Thyroid gland (tissue), 4 donors: Measurements from ENCODE around the gene ADGRF5.

Source experiments
- POLR2A ChIP-seq, 2 donors: fragments of 450-650 bp; IDR thresholded peaks; one replicate each; pipeline ENCODE4 v1.6.1; 2017; ENCODE audit warnings: antibody characterized with exemption in 2 of 2, mild to moderate bottlenecking in 2 of 2, moderate library complexity in 1 of 2
- TF ChIP-seq, protein P1 (sequence below), 6 experiments: fragments of 200-600 bp in 3 of 6; fragments of 450-650 bp in 3 of 6; sonication (generic) in 3 of 6; IDR thresholded peaks; one replicate each; pipeline ENCODE4 v1.5.1; 2016 to 2019; ENCODE audit warnings: antibody characterized with exemption in 6 of 6, mild to moderate bottlenecking in 2 of 6, inconsistent platforms in 1 of 6, moderate library complexity in 1 of 6

DNA sequence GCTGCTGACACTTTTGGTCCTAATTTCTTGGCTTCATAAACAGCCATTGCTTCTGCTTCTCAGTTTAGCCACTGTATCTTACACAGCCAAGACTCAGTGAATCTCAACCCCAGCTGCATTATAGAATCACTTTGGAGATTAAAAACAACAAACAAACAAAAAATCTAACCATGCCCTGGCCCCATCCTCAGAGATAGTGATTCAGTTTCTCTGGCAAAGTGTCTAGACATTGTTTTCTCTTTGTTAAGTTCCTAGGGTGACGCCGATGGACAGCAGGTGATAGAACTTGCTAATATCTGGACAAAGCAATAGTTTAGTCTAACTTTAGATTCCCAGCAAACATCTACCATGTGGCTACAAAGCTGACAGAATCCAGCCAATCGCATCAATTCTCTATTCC, 2.9 kb downstream of the ADGRF5 start:
- TF ChIP-seq, protein P1, sequence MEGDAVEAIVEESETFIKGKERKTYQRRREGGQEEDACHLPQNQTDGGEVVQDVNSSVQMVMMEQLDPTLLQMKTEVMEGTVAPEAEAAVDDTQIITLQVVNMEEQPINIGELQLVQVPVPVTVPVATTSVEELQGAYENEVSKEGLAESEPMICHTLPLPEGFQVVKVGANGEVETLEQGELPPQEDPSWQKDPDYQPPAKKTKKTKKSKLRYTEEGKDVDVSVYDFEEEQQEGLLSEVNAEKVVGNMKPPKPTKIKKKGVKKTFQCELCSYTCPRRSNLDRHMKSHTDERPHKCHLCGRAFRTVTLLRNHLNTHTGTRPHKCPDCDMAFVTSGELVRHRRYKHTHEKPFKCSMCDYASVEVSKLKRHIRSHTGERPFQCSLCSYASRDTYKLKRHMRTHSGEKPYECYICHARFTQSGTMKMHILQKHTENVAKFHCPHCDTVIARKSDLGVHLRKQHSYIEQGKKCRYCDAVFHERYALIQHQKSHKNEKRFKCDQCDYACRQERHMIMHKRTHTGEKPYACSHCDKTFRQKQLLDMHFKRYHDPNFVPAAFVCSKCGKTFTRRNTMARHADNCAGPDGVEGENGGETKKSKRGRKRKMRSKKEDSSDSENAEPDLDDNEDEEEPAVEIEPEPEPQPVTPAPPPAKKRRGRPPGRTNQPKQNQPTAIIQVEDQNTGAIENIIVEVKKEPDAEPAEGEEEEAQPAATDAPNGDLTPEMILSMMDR (IDR thresholded peaks at IDR 0.05): no peak
- no peak for TF ChIP-seq POLR2A (IDR thresholded peaks at IDR 0.05)
